GM23338 (cell line): ENCODE measurements around the gene LTBR.

Experiments used
- EZH2 ChIP-seq: fragments of 200-600 bp; sonication (generic); IDR thresholded peaks from one replicate; pipeline ENCODE4 v1.8.0; 2017; ENCODE audit warnings: antibody characterized with exemption, mild to moderate bottlenecking, low read depth; ENCODE audit not compliant: unreplicated experiment
- EZH2phosphoT487 ChIP-seq: fragments of 200-600 bp; sonication (generic); IDR thresholded peaks from one replicate; pipeline ENCODE4 v1.8.1; 2018; ENCODE audit warnings: antibody characterized with exemption; ENCODE audit not compliant: unreplicated experiment
- NANOG ChIP-seq: IDR thresholded peaks from 2 replicates; pipeline ENCODE4 v1.6.1; 2016; ENCODE audit warnings: antibody characterized with exemption, borderline replicate concordance
- TF ChIP-seq, protein P1 (sequence below), 2 experiments: fragments of 200-600 bp in 1 of 2; sonication (generic) in 1 of 2; conservative IDR thresholded peaks; 2 replicates each; pipeline versions ENCODE4 v1.5.1 to v1.6.1; 2016 to 2017; ENCODE audit warnings: antibody characterized with exemption in 2 of 2, low read depth in 2 of 2, mild to moderate bottlenecking in 2 of 2, moderate library complexity in 1 of 2
- TF ChIP-seq, protein P2 (sequence below): IDR thresholded peaks from one replicate; pipeline ENCODE4 v1.6.1; 2018; ENCODE audit warnings: antibody characterized with exemption; ENCODE audit not compliant: unreplicated experiment

DNA sequence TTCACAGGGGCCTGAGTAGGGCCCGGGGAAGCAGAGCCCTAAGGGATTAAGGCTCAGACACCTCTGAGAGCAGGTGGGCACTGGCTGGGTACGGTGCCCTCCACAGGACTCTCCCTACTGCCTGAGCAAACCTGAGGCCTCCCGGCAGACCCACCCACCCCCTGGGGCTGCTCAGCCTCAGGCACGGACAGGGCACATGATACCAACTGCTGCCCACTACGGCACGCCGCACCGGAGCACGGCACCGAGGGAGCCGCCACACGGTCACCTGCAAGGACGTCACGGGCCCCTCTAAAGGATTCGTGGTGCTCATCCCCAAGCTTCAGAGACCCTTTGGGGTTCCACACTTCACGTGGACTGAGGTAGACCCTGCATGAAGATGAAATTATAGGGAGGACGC, 7.1 kb downstream of the LTBR start:
- TF ChIP-seq, protein P1, sequence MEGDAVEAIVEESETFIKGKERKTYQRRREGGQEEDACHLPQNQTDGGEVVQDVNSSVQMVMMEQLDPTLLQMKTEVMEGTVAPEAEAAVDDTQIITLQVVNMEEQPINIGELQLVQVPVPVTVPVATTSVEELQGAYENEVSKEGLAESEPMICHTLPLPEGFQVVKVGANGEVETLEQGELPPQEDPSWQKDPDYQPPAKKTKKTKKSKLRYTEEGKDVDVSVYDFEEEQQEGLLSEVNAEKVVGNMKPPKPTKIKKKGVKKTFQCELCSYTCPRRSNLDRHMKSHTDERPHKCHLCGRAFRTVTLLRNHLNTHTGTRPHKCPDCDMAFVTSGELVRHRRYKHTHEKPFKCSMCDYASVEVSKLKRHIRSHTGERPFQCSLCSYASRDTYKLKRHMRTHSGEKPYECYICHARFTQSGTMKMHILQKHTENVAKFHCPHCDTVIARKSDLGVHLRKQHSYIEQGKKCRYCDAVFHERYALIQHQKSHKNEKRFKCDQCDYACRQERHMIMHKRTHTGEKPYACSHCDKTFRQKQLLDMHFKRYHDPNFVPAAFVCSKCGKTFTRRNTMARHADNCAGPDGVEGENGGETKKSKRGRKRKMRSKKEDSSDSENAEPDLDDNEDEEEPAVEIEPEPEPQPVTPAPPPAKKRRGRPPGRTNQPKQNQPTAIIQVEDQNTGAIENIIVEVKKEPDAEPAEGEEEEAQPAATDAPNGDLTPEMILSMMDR (conservative IDR thresholded peaks at IDR 0.05; ENCODE audit: low read depth in 2 of 2) = no peak
- no peak for TF ChIP-seq NANOG
- TF ChIP-seq, protein P2, sequence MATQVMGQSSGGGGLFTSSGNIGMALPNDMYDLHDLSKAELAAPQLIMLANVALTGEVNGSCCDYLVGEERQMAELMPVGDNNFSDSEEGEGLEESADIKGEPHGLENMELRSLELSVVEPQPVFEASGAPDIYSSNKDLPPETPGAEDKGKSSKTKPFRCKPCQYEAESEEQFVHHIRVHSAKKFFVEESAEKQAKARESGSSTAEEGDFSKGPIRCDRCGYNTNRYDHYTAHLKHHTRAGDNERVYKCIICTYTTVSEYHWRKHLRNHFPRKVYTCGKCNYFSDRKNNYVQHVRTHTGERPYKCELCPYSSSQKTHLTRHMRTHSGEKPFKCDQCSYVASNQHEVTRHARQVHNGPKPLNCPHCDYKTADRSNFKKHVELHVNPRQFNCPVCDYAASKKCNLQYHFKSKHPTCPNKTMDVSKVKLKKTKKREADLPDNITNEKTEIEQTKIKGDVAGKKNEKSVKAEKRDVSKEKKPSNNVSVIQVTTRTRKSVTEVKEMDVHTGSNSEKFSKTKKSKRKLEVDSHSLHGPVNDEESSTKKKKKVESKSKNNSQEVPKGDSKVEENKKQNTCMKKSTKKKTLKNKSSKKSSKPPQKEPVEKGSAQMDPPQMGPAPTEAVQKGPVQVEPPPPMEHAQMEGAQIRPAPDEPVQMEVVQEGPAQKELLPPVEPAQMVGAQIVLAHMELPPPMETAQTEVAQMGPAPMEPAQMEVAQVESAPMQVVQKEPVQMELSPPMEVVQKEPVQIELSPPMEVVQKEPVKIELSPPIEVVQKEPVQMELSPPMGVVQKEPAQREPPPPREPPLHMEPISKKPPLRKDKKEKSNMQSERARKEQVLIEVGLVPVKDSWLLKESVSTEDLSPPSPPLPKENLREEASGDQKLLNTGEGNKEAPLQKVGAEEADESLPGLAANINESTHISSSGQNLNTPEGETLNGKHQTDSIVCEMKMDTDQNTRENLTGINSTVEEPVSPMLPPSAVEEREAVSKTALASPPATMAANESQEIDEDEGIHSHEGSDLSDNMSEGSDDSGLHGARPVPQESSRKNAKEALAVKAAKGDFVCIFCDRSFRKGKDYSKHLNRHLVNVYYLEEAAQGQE = no peak
- TF ChIP-seq EZH2phosphoT487 = no peak
- no peak for TF ChIP-seq EZH2
